Measurements from ENCODE around the gene SERPINB6.

The SERPINB6 gene

GRCh38 chr6:2980465-2980855 lies 9.1 kb upstream of the SERPINB6 start:
- H3K4me3 ChIP-seq (ENCODE audit: low read depth, low read length): no peak overlapping the region
- TF ChIP-seq CTCF (IDR thresholded peaks at IDR 0.05; ENCODE audit: low read depth, low read length): no peak

GRCh38 chr6:2979819-2980464 lies 8.6 kb upstream of the SERPINB6 start:
- TF ChIP-seq CTCF (IDR thresholded peaks at IDR 0.05; ENCODE audit: low read depth, low read length): no peak
- no peak overlapping the region for H3K4me3 ChIP-seq (ENCODE audit: low read depth, low read length)

- no peak overlapping the region for H3K4me3 ChIP-seq (ENCODE audit: low read depth, low read length)
- TF ChIP-seq CTCF (IDR thresholded peaks at IDR 0.05; ENCODE audit: low read depth, low read length): no peak
Observed at GRCh38 chr6:2978923-2979322, 7.6 kb upstream of the SERPINB6 start.

GRCh38 chr6:2977799-2978590 lies 6.6 kb upstream of the SERPINB6 start:
- no peak overlapping the region for H3K4me3 ChIP-seq (ENCODE audit: low read depth, low read length)
- no peak for TF ChIP-seq CTCF (IDR thresholded peaks at IDR 0.05; ENCODE audit: low read depth, low read length)

- no peak for TF ChIP-seq CTCF (IDR thresholded peaks at IDR 0.05; ENCODE audit: low read depth, low read length)
- no peak overlapping the region for H3K4me3 ChIP-seq (ENCODE audit: low read depth, low read length)
Observed at GRCh38 chr6:2977290-2977689, 5.9 kb upstream of the SERPINB6 start.

- TF ChIP-seq CTCF (IDR thresholded peaks at IDR 0.05; ENCODE audit: low read depth, low read length): no peak
- no peak overlapping the region for H3K4me3 ChIP-seq (ENCODE audit: low read depth, low read length)
Observed at GRCh38 chr6:2976571-2977085, 5.3 kb upstream of the SERPINB6 start.

GRCh38 chr6:2976060-2976459 lies 4.7 kb upstream of the SERPINB6 start:
- H3K4me3 ChIP-seq (ENCODE audit: low read depth, low read length): no peak overlapping the region
- TF ChIP-seq CTCF (IDR thresholded peaks at IDR 0.05; ENCODE audit: low read depth, low read length): no peak
